ENCODE measurements around the gene CALML3. TPM values are rescaled to one million over a fixed set of nuclear protein-coding genes. Genes with fewer than 3 reads are reported as not detected.

Gene CALML3
- total and polyA plus RNA-seq, 10 donors = 0.10 TPM; not detected in 9

DNA sequence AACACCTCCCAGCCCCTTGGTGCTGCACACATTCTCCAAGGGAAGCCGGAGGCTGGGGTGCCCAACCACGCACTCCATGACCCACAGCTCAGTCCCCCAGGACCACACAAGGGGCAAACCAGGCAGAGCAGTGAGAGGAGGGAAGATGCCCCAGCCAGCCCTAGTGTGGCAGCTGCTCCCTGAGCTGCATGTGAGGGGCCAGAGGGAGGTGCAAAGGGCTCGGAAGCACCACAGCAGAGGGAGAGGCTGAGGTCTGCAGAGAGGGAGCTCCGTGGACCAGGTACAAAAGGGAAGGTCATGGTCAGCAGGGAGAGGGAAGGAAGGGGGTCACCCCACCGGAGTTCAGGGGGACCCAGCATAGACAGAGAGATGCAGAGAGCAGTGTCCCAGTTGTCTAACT, 23.9 kb upstream of the CALML3 start:
- peaks cover 0 to 5% (median 0%) of the 10 kb centered on the region in 6 donors for H3K4me1 ChIP-seq
- H3K27ac ChIP-seq = no peak overlapping the region
- DNase-seq = no peak
- H3K4me3 ChIP-seq = no peak overlapping the region
- 77 to 87% (median 78%) methylated on average over 5 of the region's 5 CpGs for WGBS, 5 donors
- intact Hi-C loops (cut with DNase I; ENCODE audit: low total_unique reads) = no loop called here
- H3K27me3 ChIP-seq (replicated peaks in 1 of 7) = peaks cover 0 to 19% (median 0%) of the 10 kb centered on the region in 7 donors
- no peaks in the 10 kb centered on the region for H3K9me3 ChIP-seq
- H3K36me3 ChIP-seq = no peaks in the 10 kb centered on the region
- TF ChIP-seq POLR2A (IDR thresholded peaks at IDR 0.05) = no peak
- no peak for TF ChIP-seq POLR2AphosphoS5 (IDR thresholded peaks at IDR 0.05)
- TF ChIP-seq, protein P1, sequence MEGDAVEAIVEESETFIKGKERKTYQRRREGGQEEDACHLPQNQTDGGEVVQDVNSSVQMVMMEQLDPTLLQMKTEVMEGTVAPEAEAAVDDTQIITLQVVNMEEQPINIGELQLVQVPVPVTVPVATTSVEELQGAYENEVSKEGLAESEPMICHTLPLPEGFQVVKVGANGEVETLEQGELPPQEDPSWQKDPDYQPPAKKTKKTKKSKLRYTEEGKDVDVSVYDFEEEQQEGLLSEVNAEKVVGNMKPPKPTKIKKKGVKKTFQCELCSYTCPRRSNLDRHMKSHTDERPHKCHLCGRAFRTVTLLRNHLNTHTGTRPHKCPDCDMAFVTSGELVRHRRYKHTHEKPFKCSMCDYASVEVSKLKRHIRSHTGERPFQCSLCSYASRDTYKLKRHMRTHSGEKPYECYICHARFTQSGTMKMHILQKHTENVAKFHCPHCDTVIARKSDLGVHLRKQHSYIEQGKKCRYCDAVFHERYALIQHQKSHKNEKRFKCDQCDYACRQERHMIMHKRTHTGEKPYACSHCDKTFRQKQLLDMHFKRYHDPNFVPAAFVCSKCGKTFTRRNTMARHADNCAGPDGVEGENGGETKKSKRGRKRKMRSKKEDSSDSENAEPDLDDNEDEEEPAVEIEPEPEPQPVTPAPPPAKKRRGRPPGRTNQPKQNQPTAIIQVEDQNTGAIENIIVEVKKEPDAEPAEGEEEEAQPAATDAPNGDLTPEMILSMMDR (IDR thresholded peaks at IDR 0.05 in 8 of 11, conservative IDR thresholded peaks at IDR 0.05 in 3 of 11) = no peak

DNA sequence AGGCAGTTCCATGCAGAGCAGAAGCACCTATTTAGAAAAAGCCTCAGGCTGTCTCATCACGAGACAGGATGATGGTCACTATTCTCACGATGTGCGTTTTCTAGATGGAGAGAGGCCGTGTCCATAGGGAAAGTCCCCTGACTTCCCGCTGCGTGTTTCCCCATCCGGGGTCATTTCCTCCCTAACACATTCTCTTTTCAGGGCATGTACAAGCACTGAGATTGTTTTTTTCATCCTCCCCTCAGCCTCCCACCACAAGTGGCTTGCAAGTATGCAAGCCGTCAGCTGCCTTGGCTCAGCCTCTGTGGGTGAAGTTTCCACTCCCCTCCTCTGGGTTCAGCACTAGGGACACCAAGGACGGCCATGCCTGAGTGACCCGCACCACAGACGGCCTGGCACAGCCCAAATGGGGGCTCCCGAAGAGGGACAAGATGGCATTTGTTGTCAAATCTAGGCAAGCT, 22.7 kb upstream of the CALML3 start:
- no peak for DNase-seq
- intact Hi-C loops (cut with DNase I; ENCODE audit: low total_unique reads) = no loop called here
- H3K4me1 ChIP-seq = peaks cover 0 to 5% (median 0%) of the 10 kb centered on the region in 6 donors
- H3K4me3 ChIP-seq = no peak overlapping the region
- WGBS, 5 donors = 50 to 68% (median 59%) methylated on average over 11 to 12 of the region's 12 CpGs
- H3K36me3 ChIP-seq = no peaks in the 10 kb centered on the region
- no peak overlapping the region for H3K27ac ChIP-seq
- H3K27me3 ChIP-seq (replicated peaks in 1 of 7) = peaks cover 0 to 23% (median 0%) of the 10 kb centered on the region in 7 donors
- peak in 1 of 3 donors; percentile 20 for TF ChIP-seq POLR2AphosphoS5 (IDR thresholded peaks at IDR 0.05)
- TF ChIP-seq, protein P1 (IDR thresholded peaks at IDR 0.05 in 8 of 11, conservative IDR thresholded peaks at IDR 0.05 in 3 of 11) = no peak
- H3K9me3 ChIP-seq = no peaks in the 10 kb centered on the region

DNA sequence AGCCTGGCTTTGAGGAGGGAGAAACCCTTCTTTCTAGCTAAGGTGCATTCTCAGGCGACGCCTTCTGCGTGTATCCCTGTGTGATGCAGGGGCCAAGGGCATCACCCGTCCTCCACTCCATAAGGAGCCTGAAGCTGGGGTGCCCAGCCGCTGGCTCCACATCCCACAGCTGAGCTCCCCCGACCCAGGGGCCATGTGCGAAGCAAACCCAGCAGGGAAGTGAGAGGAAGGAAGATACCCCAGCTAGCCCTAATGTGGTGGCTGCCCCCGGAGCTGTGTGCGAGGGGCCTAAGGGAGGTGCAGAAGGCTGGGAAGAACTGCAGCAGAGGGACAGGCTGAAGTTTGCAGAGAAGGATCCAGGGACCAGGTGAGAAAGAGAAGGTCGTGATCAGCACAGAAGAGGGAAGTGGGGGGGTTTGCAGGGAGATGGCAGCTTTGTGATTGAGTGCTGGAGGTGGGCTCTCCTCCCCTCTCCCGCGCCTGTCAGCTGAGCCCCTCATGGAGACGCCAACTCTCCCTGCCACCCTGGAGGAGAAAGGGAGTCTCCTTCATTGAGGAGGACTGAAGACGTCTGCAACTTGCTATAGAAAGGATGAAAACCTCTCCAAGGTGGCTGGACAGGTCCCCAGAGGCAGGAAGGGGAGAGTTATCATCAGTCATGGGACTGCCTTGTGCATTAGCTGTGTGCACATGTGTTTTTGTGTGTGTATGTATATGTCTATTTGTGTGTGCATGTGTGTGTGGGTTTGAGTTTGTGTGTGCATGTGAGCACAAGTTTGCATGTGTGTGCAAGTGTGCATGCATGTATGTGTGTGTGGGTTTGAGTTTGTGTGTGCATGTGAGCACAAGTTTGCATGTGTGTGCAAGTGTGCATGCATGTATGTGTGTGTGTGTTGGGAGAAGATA, 21.9 kb upstream of the CALML3 start:
- H3K27ac ChIP-seq = no peak overlapping the region
- peaks cover 0 to 5% (median 0%) of the 10 kb centered on the region in 6 donors for H3K4me1 ChIP-seq
- DNase-seq = no peak
- 75 to 79% (median 77%) methylated on average over 9 to 14 of the region's 14 CpGs for WGBS, 5 donors
- peaks cover 0 to 28% (median 0%) of the 10 kb centered on the region in 7 donors for H3K27me3 ChIP-seq (replicated peaks in 1 of 7)
- TF ChIP-seq, protein P1 (IDR thresholded peaks at IDR 0.05 in 8 of 11, conservative IDR thresholded peaks at IDR 0.05 in 3 of 11) = no peak
- no peak for TF ChIP-seq POLR2AphosphoS5 (IDR thresholded peaks at IDR 0.05)
- no peak for TF ChIP-seq POLR2A (IDR thresholded peaks at IDR 0.05)
- no peak overlapping the region for H3K4me3 ChIP-seq
- intact Hi-C loops (cut with DNase I; ENCODE audit: low total_unique reads) = no loop called here
- H3K36me3 ChIP-seq = no peaks in the 10 kb centered on the region
- no peaks in the 10 kb centered on the region for H3K9me3 ChIP-seq

DNA sequence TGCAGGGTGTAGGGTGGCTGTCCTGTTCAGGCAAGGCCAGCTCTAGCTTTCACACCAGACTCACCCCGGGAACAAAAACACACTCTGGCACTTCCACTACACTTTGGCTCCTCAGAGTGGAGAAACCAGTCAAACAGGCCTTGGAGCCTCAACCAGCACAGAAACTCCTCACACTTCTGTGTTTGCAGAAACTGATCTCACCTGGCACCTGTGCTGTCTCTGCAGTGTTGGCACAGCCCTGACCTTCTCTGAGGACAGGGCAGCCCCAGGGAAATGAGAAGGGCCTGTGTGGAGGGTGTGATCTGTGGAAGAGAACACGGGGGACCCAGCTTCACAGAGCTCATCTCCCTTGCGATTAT, 21.3 kb upstream of the CALML3 start:
- H3K9me3 ChIP-seq = no peaks in the 10 kb centered on the region

More for the DNA sequence above, 21.3 kb upstream of the CALML3 start:
- intact Hi-C loops (cut with DNase I; ENCODE audit: low total_unique reads) = no loop called here
- H3K4me3 ChIP-seq = no peak overlapping the region
- no peaks in the 10 kb centered on the region for H3K36me3 ChIP-seq
- H3K4me1 ChIP-seq = peaks cover 0 to 5% (median 0%) of the 10 kb centered on the region in 6 donors
- WGBS, 5 donors = 81 to 89% (median 84%) methylated on average over 3 of the region's 3 CpGs
- H3K27ac ChIP-seq = no peak overlapping the region
- H3K27me3 ChIP-seq (replicated peaks in 1 of 7) = peaks cover 0 to 28% (median 0%) of the 10 kb centered on the region in 7 donors
- no peak for DNase-seq
- TF ChIP-seq POLR2AphosphoS5 (IDR thresholded peaks at IDR 0.05) = no peak
- TF ChIP-seq POLR2A (IDR thresholded peaks at IDR 0.05) = no peak
- TF ChIP-seq, protein P1 (IDR thresholded peaks at IDR 0.05 in 8 of 11, conservative IDR thresholded peaks at IDR 0.05 in 3 of 11) = no peak

Measured in spleen (tissue), 11 donors.